Measurements from ENCODE around the gene ATP9A.
"Not testable (repeated sequence)": the region's sequence is repeated elsewhere in the genome, so short reads cannot be mapped to it uniquely, and the experiment has no call there.

The ATP9A gene

DNA sequence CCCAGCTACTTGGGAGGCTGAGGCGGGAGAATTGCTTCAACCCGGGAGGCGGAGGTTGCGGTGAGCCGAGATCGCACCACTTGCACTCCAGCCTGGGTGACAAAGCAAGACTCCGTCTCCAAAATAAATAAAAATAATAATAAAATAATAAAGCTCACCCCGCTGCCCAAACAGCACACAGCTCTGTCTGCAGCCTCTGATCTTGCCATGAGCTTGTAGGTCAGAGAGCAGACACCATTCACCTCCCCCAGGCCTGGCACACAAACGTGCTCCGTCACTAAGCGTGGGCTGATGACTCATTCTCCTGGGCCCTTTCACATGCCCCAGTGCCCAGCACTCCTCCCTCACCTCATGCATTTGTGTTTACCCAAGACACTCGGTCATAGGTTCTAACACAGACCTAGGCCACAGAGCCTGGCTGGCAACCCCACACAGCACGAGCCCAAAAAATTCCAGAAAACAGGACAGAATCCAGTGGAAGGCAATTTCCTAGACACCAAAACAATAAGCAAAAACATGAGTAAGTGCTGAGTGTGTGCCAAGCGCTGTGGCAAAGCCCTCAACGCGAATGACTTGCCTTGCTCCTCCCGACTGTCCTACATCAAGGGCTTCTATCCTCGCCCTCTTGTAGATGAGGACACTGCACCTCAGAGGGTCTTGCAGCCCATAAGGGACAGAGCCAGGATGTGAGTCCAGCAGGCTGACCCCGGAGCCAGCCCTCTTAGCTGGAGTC lies 18.0 kb downstream of the ATP9A start:
- peak; percentile 25 for DNase-seq

DNA sequence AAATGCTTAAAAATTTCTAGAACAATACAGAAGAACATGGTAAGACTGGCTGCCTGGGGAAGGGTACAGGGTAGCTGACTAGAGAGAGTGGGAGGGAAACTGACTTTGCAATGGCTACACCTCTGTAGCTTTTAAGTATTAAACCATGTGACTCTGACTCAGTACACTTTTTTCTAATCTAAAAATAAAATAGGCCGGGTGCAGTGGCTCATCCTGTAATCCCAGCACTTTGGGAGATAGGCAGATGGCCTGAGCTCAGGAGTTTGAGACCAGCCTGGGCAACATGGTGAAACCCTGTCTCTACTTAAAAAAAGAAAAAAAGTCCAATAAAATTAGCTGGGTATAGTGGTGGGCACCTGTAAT lies 18.5 kb downstream of the ATP9A start:
- DNase-seq, result peak; percentile 4

DNA sequence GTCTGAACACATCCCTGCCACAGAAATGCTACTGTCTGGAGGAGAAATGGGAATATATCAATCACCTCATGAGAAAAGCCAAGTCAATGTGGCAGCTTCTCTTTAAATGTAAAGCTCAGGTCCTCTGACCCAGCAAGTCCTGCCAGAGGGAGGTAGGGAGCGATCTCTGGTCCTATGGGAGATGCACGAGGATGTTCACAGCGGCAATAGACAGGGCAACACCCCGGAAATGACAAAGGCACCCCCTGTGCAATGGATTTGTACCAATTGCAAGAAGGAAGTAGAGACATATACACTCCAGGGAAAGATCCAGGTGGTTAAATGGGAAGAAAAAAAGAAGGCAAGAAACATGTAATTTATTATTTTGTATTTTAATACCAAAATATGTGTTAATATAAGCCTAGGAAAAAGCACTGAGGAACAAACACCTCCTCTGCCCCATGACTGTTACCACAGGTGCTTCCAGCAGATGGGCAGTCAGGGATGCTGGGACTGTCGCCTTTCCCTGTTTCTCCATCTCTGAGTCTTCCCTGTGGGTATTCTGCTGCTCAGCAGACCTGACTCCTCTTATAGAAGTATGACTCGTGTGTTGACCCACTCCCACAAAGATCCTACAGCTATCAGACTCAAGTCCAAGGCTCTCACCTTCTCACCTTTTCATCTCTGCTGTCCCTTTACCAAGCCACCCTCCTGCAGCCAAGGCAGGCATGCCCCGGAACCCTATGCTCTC lies 20.8 kb downstream of the ATP9A start:
- no peak for DNase-seq

DNA sequence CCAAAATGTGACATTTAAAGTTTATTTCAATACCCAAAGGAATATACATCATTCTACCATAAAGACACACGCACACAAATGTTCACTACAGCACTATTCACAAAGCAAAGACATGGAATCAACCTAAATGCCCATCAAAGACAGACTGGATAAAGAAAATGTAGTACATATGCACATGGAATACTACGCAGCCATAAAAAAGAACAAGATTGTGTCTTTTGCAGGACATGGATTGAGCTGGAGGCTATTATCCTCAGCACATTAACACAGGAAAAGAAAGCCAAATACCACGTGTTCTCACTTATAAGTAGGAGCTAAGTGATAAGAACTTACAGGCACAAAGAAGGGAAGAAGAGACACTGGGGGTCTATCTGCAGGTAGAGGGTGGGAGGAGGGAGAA lies 22.4 kb downstream of the ATP9A start:
- no peak for DNase-seq

DNA sequence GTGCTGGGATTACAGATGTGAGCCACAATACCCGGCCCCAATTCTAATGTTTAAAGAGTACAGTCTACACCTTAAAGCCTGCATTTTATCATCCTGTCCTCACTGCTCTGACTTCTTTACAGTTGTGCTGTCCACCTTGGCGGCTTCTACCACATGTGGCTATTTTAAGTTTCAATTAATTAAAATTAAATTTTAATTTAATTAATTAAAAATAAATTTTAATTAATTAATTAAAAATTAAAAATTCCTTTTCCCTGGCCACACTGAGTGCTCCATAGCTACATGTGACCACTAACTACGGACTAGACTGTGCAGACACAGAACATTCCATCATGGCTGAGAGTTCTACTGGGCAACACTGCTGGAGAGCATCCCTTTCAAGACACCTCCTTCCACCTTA lies 27.4 kb downstream of the ATP9A start:
- no peak for DNase-seq

DNA sequence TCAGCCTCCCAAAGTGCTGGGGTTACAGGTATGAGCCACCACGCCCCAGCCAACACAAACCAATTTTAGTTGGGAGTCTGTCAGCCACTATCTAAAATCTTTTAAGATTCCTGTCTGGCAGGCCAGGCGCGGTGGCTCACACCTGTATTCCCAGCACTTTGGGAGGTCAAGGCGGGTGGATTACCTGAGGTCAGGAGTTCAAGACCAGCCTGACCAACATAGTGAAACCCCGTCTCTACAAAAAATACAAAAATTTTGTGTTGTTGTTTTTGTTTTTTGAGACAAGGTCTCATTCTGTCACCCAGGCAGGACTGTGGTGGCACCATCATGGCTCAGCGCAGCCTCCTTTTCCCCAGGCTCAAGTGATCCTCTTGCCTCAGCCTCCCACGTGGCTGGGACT lies 27.9 kb downstream of the ATP9A start:
- not testable (repeated sequence) for DNase-seq

DNA sequence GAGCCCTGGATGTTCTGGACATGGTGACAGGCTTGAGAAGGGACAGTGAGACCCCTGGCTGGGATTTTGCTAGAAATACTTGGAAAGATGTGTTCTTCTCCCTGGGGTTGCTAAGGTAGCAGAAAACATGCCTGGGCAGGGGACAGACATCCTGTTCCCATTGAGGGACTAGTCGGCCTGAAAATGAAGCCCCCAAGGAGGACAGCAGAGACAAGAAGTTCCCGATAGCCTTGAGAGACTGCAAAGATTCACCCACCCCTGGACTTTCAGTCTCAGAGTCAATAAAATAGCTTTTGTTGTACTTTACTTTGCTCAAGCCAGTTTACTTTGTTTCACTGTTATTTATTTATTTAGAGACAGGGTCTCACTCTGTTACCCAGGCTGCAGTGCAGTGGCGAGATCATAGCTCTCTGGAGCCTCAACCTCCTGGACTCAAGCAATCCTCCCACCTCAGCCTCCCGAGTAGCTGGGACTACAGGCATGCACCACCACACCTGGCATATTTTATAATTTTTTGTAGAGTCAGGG lies 28.4 kb downstream of the ATP9A start:
- DNase-seq, result no peak

DNA sequence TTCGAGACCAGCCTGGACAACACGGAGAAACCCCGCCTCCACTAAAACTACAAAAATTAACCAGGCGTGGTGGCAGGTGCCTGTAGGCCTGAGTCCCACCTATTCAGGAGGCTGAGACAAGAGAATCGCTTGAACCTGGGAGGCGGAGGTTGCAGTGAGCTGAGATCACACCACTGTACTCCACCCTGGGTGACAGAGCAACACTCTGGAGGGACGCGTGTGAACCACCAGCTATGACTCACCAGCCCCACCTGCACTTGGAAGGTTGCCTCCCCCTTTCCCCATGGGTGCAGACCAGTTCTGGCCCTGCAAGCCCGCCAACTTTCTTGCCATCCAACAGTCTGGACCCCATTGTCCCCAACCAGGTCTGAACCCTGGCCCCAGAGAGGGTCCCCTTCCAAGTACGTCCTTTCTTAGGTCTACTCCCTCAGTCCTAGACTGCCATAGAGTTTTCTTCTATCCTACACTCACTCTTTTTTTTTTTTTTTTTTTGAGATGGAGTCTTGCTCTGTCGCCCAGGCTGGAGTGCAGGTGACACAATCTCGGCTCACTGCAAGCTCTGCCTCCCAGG lies 29.2 kb downstream of the ATP9A start:
- no peak for DNase-seq

DNA sequence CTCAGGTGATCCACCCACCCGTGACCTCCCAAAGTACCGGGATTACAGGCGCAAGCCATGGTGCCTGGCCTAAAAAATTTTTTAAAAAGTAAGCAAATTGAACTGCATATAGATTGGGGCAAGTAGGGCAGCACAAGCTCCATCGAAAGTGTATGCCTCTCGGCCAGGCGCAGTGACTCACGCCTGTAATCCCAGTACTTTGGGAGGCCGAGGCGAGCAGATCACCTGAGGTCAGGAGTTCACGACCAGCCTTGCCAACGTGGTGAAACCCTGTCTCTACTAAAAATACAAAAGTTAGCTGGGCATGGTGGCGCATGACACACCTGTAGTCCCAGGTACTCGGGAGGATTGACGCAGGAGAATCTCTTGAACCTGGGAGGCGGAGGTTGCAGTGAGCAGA lies 29.9 kb downstream of the ATP9A start:
- DNase-seq, result not testable (repeated sequence)

DNA sequence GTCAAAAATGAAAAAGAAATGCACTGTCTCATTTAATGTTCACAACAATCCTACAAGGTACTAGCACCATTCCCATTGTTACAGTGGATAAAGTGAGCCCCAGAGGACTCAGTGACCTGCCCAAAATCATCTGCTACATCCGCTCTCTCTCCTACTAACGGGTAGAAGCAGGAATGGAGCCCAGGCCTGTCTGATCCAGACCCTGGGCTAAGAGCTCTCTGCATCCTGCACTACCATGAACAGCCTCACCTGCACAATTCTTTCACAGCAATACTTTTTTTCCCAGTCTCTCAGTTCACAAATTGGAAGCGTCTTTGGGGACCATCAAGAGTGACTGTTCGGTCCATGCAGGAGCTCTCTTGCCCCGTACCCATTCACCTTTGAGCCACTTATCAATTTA lies 31.2 kb downstream of the ATP9A start:
- DNase-seq, result no peak

DNA sequence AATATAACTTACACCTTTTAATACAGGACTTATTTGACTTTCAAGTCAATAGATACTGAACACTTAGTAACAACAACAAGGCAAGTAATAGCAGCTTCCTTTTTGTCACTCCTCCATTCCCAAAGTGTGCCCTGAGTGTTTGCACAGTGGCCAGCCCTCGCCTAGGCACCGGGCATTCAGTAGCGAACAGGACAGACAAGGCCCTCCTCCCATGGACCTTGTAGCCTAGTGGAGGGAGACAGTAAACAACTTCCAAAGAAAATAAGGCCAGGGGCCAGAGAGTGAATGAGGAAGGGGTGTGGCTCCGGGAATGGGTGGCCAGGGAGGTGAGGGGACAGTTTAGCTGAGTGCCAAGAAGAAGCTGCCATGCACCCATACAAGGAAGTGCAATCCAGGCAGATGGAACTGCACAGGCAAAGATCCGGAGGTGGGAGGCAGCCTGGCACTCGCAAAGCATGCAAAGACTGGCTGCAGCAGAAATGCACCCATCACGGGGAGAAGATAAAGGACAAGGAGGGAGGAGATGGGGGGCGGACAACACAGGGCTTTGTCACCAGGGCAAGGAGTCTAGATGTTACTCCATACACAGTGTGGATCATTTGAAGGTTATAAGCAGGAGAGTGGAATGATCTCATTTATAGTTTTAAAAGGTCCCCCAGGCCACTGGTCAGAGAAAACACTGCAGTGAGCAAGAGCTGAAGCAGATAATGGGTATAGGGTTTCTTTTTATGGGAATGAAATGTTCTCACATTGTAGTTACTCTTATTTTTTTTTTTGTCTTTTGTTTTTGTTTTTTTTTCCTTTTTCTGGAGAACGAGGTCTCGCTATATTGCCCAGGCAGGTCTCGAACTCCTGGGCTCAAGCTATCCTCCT lies 32.2 kb downstream of the ATP9A start:
- no peak for DNase-seq

DNA sequence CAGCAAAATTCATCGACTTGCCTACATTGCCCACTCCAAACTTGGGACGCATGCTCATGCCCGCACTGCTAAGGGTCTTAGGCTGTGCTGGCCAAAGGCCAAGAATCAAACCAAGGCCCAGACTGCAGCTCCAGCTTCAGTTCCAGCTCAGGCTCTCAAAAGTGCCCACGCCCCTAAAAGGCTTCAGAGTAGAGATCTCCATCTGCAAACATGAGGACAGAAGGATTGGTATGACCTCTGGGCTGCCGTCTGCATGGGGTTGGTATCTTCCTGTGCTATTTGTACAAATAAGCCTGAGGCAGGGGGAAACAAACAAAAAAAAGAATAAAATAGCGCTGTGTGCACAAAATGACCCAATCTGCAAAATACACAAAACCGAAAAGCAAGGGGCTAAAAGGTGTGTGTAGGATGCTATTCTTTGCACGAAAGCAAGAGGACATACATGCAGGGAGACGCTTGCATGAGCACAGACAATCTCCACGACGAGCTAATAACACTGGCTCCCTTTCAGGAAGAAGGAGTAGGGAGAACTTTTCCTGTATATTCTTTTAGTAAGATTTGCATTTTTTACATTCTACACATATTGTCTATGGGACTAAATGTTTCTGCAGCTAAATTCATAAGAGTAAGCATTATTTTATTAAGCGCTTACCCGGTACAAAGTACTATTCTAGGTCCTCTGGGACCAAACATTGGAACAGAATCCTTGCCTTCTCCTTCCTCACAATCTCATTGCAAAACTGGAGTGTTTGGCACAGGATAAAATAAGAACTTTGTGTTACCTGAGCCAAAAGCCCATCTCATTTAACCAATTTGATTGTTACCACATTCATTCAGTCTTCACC lies 33.1 kb downstream of the ATP9A start:
- no peak for DNase-seq

DNA sequence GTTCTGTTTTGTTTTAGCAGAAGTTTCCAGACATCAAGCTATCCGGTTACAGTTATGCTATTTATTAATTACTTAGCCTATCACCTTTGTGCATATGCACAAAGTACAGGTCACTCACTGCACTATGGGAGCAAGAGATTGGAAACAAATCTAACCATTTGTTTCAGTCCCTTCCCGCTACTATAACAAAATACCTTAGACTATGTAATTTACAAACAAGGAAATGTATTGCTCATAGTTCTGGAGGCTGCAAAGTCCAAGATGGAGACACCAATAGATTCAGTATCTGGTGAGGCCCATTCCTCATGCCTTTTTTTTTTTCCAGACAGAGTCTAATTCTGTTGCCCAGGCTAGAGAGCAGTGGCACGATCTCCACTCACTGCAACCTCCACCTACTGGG lies 35.1 kb downstream of the ATP9A start:
- DNase-seq, result no peak

DNA sequence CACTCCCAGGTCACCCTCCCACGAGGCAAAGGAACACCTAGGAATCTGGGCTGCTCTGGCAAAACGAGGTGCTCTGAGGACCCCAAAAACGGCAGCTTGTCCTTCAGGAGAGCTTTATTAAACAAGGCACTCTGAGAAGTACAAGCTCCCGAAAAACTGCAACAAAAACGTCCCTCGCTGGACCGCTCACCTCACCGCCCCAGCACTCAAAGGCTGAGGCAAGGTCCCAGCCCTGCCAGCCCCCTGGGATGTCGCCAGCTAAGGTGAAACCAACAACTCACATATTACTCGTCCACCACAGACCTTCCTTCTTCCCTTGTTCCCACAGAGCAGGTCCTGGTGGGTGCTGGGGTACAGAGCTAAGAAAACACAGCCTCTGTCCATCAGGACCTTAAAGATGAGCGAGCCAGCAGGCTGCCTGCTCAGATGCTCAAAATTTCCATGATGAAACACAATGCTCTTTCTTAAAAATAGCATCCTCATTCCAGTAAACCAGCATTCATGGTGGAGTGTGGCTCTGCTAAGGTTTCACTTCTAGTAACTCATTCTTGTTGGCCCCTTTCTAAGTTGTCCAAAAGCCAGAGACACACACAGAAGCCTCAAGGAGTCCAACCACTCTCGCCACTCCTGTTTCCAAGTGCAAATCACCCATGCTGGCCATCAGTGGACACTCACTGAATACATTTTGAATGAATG lies 35.9 kb downstream of the ATP9A start:
- no peak for DNase-seq

DNA sequence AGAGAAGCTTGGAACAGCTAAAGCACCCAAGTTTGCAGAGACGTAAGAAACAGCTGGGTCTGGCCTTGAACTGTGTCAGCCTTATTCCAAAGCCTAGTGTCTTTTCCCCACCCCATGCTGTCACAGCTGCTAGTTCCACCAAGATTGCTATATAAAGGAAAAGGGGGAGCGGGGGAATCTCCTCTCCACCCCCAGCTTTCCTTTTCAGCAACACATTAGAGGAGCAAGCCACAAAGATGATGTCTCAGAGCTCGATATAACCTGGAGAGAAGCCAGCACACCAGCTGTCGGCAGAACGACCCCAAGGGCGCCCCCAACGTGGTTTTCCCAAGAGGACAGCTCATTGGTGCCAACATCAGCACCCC lies 36.5 kb downstream of the ATP9A start:
- DNase-seq, result no peak

DNA sequence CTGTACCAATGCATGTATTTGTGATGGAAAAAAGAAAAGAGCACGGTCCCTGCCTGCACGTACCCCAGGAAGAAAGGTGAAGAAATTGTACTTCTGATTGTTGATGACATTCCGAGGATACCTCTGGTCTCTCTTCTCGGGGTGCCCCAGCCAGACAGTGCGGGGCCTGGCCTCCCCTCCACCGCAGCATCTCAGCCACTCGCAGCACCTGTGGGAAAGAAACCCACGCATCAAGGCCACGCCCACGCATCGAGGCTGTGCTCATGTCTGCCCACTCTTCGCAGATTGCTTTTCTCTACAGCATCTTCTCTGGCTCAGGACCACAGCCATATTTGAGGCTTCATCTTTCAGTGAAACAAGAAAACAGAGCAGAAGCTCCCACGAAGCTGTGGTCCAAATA lies 38.4 kb downstream of the ATP9A start:
- no peak for DNase-seq

DNA sequence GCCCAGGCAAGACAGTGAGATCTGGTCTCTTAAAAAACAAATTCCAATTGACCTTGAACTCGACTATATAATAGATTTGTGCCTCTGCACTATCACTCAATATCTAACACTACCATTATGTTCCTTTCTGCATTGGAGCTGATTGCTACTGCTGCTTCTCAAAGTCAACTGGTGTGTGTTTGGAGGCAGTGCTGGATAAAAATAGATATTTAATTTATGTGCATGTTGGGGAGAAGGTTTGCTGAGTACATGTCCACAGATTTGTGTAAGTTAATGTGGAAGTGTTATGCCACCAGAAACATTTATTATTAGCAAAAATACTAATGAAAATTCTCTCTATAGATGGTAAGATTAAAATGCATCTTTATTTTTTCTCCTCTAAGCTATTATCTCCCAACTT lies 39.5 kb downstream of the ATP9A start:
- no peak for DNase-seq

DNA sequence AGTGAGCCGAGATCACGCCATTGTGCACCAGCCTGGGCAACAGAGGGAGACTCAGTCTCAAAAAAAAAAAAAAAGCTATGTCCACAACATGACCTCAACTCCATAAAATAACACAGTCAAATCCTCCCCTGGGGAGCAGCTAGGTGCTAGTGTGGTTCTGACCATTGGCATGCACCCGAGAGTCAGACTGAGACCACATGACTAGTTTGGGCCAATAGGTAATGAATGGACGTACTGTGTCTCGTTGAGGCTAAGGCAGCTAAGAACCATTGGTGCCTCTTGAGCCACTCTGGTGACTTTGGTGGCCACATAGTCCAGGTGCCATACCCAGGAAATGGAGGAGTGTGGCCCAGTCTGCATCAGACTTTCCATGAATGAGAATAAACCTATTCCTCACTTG lies 40.3 kb downstream of the ATP9A start:
- no peak for DNase-seq

DNA sequence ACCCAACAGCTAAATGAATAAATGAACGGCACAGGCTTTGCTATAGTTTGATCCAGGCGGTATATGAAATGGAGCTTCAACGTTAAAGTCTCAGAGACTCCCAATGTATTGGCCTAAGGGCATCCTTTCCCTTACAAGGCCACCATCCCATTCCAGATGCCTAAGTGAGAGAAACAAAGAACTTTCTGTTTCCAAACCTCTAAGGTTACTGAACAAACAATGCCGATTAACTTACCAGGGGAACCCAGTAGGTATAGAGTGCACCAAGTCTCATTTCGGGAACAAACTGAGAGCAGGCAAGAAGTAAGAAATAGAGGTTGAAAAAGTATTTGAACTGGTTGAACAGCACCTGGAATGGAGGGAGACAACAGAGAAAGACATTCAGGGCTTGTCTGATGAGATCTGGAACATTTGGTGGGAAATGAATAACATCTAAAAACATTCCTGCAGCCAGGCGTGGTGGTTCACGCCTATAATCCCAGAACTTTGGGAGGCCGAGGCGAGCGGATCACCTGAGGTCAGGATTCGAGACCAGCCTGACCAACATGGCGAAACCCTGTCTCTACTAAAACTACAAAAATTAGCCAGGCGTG lies 42.5 kb downstream of the ATP9A start:
- DNase-seq, result no peak

DNA sequence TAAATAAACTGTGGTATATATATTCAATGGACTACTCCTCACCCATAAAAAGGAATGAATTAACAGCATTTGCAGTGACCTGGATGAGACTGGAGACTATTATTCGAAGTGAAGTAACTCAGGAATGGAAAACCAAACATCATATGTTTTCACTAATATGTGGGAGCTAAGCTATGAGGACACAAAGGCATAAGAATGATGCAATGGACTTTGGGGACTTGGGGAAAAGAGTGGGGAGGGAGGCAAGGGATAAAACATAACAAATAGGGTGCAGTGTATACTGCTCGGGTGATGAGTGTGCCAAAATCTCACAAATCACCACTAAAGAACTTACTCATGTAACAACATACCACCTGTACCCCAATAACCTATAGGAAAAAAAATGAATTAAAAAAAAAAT lies 45.2 kb downstream of the ATP9A start:
- DNase-seq, result not testable (repeated sequence)

DNA sequence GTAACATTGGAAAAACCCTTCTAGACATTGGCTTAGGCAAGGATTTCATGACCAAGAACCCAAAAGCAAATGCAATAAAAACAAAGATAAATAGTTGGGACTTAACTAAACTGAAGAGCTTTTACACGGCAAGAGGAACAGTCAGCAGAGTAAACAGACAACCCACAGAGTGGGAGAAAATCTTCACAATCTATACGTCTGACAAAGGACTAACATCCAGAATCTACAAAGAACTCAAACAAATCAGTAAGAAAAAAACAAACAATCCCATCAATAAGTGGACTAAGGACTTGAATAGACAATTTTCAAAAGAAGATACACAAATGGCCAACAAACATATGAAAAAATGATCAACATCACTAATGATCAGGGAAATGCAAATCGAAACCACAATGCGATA lies 45.9 kb downstream of the ATP9A start:
- DNase-seq, result not testable (repeated sequence)
